Left lung (tissue), 10 donors: ENCODE data around the gene HEXD. TPM values are rescaled to one million over a fixed set of nuclear protein-coding genes. Genes with fewer than 3 reads are reported as not detected.

ENCODE experiments used
- ATAC-seq: fragments of 200-7000 bp; cut with Tn5 transposase; one replicate; pipeline ENCODE4 v1.9.1; 2020; ENCODE audit warnings: moderate library complexity
- DNase-seq, 4 donors: peaks; one replicate each; pipeline ENCODE4 v3.0.0-alpha.2; 2013 to 2020
- H3K27ac ChIP-seq, 2 donors: fragments of 200-600 bp; sonication (generic) in 1 of 2; one replicate each; pipeline versions ENCODE4 v1.5.0 to v1.8.0; 2020 to 2021
- H3K27me3 ChIP-seq, 2 donors: fragments of 200-600 bp; sonication (generic) in 1 of 2; one replicate each; pipeline versions ENCODE4 v1.5.0 to v1.8.0; 2020 to 2021
- H3K36me3 ChIP-seq, 2 donors: fragments of 200-600 bp; sonication (generic) in 1 of 2; one replicate each; pipeline versions ENCODE4 v1.5.0 to v1.8.0; 2020 to 2021
- H3K4me1 ChIP-seq, 2 donors: fragments of 200-600 bp; one replicate each; pipeline ENCODE4 v1.8.0; 2021
- H3K4me3 ChIP-seq, 2 donors: fragments of 200-600 bp; sonication (generic) in 1 of 2; one replicate each; pipeline versions ENCODE4 v1.5.0 to v1.8.0; 2020 to 2021; ENCODE audit warnings: mild to moderate bottlenecking in 1 of 2
- H3K9me3 ChIP-seq, 2 donors: fragments of 200-600 bp; sonication (generic) in 1 of 2; one replicate each; pipeline versions ENCODE4 v1.5.0 to v1.8.0; 2020 to 2021
- intact Hi-C, 2 donors: fragments of 100-400 bp; cut with DNase I; formaldehyde crosslinking; loops; one replicate each; pipeline versions ENCODE4 v1.11.2 to v1.14.2; 2022
- polyA plus RNA-seq, 6 donors: library from polyadenylated mRNA; unstranded; fragments of 120-200 nt; gene quantifications; one replicate each; pipeline ENCODE4 v1.2.1, GENCODE V29; 2013; ENCODE audit not compliant: insufficient read length in 6 of 6
- total RNA-seq, 2 donors: library from RNA; stranded (reverse); fragmentation: NEBNext Ultra II Directional; extraction: Animal tissue kit (Norgen Biotek cat#: 25700); gene quantifications; one replicate each; pipeline ENCODE4 v1.2.1, GENCODE V29; 2021
- TF ChIP-seq, protein P1 (sequence below), 2 donors: fragments of 200-600 bp; sonication (generic) in 1 of 2; IDR thresholded peaks; one replicate each; pipeline versions ENCODE4 v1.5.0 to v1.8.0; 2021; ENCODE audit warnings: antibody characterized with exemption in 2 of 2
- donor health status: DM: no; HTN: yes; CAD: no.
- donor health status: DM: no; HTN: no; CAD: no.

HEXD gene
- total and polyA plus RNA-seq, 8 donors, result 28.6 to 48.3 (median 38.4) TPM

DNA sequence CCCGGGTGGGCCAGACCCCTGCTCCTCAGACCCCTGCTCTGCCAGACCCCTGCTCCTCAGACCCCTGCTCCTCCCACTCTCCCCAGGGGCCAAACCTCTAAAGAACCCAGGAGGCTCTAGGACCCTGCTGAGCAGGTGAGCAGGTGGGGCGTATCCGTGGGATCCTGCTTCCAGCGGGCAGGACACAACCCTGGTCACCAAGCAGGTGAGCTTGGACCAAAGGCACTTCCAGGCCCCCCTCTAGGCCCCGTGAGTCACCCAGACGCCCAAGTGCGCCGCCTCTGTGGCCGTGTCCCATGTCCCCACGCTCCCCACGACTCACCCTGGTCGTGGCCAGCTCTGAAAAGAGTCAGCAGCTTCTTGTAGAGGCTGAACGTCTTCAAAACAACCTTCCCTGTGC is 27.4 kb downstream of the HEXD start:
- Histone ChIP-seq H3K4me3 (no peak overlapping the region), H3K4me1 (peaks cover 9 to 59% of the 10 kb centered on the region in 2 donors), H3K9me3 (no peaks in the 10 kb centered on the region), H3K27me3 (no peaks in the 10 kb centered on the region), H3K36me3 (peaks cover 0 to 61% of the 10 kb centered on the region in 2 donors), H3K27ac (peak overlapping the region in 1 of 2 donors; percentile 63)
- TF ChIP-seq, protein P1, sequence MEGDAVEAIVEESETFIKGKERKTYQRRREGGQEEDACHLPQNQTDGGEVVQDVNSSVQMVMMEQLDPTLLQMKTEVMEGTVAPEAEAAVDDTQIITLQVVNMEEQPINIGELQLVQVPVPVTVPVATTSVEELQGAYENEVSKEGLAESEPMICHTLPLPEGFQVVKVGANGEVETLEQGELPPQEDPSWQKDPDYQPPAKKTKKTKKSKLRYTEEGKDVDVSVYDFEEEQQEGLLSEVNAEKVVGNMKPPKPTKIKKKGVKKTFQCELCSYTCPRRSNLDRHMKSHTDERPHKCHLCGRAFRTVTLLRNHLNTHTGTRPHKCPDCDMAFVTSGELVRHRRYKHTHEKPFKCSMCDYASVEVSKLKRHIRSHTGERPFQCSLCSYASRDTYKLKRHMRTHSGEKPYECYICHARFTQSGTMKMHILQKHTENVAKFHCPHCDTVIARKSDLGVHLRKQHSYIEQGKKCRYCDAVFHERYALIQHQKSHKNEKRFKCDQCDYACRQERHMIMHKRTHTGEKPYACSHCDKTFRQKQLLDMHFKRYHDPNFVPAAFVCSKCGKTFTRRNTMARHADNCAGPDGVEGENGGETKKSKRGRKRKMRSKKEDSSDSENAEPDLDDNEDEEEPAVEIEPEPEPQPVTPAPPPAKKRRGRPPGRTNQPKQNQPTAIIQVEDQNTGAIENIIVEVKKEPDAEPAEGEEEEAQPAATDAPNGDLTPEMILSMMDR (IDR thresholded peaks at IDR 0.05), result no peak
- intact Hi-C loops, result no loop called here
- no peak for ATAC-seq
- no peak for DNase-seq

DNA sequence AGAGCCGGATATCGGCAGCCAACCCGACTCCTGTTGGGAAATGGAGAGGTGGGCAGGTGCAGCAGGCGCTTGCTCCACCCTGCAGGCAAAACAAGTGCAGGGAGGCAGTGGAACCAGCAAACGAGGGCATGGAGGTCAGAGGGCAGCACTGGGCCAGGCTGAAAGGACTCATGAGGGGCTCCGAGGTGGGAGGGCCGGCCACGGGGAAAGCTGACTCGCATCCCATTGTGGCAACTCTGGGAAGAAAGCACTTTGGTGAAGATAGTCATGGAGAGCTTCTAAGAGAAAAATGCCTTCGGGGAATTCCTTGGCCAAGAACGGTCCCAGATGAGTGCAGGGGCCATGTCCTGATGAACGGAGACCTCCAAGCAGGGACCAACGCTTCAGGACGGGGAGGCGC is 28.0 kb downstream of the HEXD start:
- Histone ChIP-seq H3K4me1 (peaks cover 12 to 57% of the 10 kb centered on the region in 2 donors), H3K27ac (peak overlapping the region in 1 of 2 donors; percentile 63), H3K36me3 (peaks cover 0 to 61% of the 10 kb centered on the region in 2 donors), H3K27me3 (no peaks in the 10 kb centered on the region), H3K4me3 (no peak overlapping the region), H3K9me3 (no peaks in the 10 kb centered on the region)
- no peak for ATAC-seq
- TF ChIP-seq, protein P1 (IDR thresholded peaks at IDR 0.05), result no peak
- no peak for DNase-seq
- intact Hi-C loops, result no loop called here

DNA sequence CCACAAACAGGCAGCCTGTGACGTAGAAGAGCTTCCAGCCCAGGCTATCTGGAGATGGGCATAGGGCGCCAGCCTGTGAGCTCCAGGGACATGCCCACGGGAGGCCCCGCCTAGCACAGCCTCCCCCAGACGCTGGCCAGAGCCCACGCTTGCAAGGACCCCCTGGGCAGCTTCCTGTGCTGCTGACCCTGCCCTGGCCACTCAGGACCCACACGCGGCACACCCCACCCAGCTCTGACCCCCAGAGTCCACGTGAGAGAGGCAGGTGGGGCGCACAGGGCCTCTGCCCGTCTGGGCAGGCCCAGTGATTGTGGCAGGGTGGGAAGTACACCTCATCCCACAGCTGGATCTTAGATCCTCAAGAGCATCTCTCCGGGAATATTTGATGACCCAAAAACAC is 28.5 kb downstream of the HEXD start:
- intact Hi-C loops, result no loop called here
- DNase-seq (no peak), ATAC-seq (no peak)
- H3K4me3 ChIP-seq, result no peak overlapping the region
- peaks cover 0 to 57% of the 10 kb centered on the region in 2 donors for H3K36me3 ChIP-seq
- peaks cover 16 to 59% of the 10 kb centered on the region in 2 donors for H3K4me1 ChIP-seq
- TF ChIP-seq, protein P1 (IDR thresholded peaks at IDR 0.05), result no peak
- H3K27ac ChIP-seq, result no peak overlapping the region
- no peaks in the 10 kb centered on the region for H3K27me3 ChIP-seq
- H3K9me3 ChIP-seq, result no peaks in the 10 kb centered on the region

DNA sequence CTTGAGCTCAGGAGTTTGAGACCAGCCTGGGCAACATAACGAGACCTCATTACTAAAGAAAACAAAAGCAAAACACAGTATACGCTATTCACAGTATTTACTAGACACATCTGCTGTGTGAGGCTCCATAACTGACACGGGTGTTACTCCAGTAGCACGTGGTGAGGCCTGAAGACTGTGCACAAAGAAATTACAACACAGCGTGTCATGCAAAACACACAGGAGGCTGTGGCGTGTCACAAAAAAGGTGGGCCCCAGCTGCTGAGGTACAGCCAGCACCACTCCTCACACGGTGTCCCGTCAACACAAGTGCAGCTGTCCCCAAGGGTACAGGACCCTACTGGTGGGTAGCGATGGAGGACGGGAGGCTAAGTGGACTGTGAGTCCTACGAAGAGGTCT is 29.7 kb downstream of the HEXD start:
- no peaks in the 10 kb centered on the region for H3K27me3 ChIP-seq
- H3K4me3 ChIP-seq, result no peak overlapping the region
- peaks cover 0 to 45% of the 10 kb centered on the region in 2 donors for H3K36me3 ChIP-seq
- TF ChIP-seq, protein P1 (IDR thresholded peaks at IDR 0.05), result no peak
- H3K4me1 ChIP-seq, result peaks cover 16 to 66% of the 10 kb centered on the region in 2 donors
- intact Hi-C loops, result no loop called here
- DNase-seq, result no peak
- no peaks in the 10 kb centered on the region for H3K9me3 ChIP-seq
- H3K27ac ChIP-seq, result no peak overlapping the region
- no peak for ATAC-seq

DNA sequence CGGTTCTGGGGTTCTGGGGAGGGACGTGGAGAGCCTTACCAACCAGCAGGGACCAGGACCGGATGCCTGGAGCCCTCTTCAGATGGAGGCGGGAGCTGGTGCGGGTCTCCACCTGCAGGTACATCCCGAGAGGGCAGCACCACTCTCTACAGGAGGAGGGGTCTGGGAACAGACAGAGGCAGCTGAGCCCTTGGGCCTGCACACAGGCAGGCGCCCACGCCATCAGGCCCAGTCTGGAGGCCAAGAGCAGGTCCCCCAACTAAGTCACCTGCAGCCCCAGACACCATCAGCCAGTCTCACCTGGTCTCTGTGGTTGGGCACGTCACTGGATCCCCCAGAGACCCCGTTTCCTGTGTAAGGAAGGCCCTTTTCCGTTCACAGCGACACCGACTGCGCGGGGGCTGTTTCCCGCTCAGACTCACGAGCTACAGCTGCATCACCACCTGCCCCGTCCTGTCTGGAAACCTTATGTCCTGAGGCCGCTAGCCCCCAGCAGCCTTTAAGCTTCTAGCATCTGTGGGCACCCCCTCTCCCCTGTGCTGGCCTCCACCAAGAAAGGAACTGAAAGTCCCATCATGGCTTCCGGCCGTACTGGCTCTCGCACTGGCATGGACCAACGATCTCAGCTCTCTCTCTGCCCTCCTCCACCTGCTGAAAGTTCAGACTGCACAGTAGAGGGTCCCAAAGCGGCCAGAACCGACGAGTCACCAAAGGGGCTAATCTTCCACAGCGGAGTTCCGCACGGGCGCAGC is 31.2 kb downstream of the HEXD start:
- intact Hi-C loops, result no loop called here
- Histone ChIP-seq H3K4me1 (peaks cover 16 to 68% of the 10 kb centered on the region in 2 donors), H3K36me3 (peaks cover 0 to 31% of the 10 kb centered on the region in 2 donors), H3K9me3 (no peaks in the 10 kb centered on the region), H3K27me3 (no peaks in the 10 kb centered on the region), H3K27ac (peak overlapping the region; percentile 88 to 93), H3K4me3 (peak overlapping the region; percentile 91 to 93)
- TF ChIP-seq, protein P1 (IDR thresholded peaks at IDR 0.05), result no peak
- DNase-seq (no peak), ATAC-seq (peak; percentile 2)
